C4-2B (cell line): ENCODE data around the gene KDM4D.
"Not testable (repeated sequence)": the region's sequence is repeated elsewhere in the genome, so short reads cannot be mapped to it uniquely, and the experiment has no call there.

Experiments
- H3K27ac ChIP-seq: fragments of 450-650 bp; 2 replicates; pipeline ENCODE4 v1.5.1; 2017
- CTCF ChIP-seq: fragments of 450-650 bp; conservative IDR thresholded peaks from 2 replicates; pipeline ENCODE4 v1.5.1; 2017; ENCODE audit warnings: mild to moderate bottlenecking
- ZFX ChIP-seq: fragments of 450-650 bp; IDR thresholded peaks from 2 replicates; pipeline ENCODE4 v1.6.1; 2017

Gene KDM4D

DNA sequence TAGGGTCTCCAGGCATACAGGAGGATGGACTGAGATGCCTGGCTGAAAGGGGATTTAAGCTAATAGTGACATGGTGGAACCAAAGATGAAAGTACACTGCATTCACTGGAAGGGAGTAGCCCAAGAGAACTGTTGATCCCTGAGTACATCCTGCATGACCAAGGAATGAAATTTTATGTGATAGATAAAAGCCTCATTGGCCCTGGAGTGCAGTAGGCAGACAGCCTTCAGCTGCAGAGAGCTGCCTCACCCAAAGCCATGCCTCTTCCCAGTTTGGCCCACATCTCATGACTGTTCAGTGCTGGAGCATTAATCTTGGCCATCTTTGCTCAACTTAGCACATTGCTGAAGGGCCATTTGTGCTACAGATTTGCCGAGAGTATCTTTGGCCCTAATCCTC lies 59.5 kb downstream of the KDM4D start:
- H3K27ac ChIP-seq: no peak overlapping the region
- no peak for TF ChIP-seq ZFX
- TF ChIP-seq CTCF: no peak

DNA sequence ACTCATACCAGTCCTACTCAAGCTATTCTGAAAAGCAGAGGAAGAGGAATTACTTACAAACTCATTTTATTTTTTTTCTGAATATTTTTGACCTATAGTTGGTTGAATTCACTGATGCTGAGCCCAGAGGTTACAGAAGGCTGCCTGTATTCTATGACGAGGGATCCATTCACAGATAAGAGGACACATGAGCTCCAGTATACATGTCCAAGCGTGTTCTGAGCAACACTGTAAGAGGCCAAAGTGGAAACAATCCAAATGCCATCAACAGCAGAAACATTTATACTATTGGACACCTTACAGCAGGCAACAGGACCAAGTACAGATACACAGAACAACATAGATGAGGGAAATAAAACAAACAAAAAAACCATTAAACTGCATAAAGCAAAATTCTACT lies 61.8 kb downstream of the KDM4D start:
- TF ChIP-seq ZFX (no peak), CTCF (no peak)
- no peak overlapping the region for H3K27ac ChIP-seq

DNA sequence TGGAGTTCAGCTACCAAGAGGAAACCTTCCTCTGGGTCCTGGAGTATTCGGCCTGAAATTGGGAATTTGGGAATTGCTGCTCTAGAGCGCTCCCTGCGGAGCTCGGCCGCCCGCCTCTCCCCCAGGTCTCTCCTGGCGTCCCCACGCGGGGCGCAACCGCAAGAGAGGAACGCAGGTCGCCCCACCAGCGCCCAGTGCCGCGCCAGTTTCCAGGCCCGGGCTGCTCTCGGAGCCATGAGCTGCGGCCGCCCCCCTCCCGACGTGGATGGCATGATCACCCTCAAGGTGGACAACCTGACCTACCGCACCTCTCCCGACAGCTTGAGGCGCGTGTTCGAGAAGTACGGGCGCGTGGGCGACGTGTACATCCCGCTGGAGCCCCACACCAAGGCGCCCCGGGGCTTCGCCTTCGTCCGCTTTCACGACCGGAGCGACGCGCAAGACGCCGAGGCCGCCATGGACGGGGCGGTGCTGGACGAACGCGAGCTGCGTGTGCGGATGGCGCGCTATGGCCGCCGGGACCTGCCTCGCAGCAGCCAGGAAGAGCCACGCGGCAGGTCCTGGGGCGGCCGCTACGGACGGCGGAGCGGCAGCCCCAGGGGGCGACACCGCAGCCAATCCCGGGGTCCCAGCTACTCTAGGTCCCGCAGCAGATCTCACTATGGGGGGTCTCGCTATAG lies 64.0 kb downstream of the KDM4D start:
- not testable (repeated sequence) for H3K27ac ChIP-seq

GRCh38 chr11:95042239-95042638 lies 68.7 kb downstream of the KDM4D start:
- no peak overlapping the region for H3K27ac ChIP-seq
- no peak for TF ChIP-seq ZFX
- TF ChIP-seq CTCF: no peak

DNA sequence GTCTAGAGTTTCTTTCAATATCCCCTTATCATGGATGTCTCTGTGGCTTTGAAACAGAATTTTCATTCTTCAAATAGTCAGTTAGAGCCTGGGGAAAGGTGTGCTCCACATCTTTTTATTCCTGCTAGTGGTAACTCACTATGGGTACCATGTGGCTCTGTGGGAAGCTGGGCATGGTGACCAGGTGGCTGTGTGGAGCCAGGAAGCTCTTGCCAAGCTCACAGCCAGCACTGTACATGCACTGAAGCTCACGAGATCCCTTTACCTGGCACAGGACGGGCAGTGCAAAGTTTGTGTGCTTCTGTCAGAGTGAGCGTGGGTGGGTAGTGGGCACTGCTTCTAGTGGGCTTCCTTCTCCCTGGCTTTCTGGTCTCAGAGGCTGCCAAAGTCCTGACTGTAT lies 69.4 kb downstream of the KDM4D start:
- H3K27ac ChIP-seq: no peak overlapping the region
- TF ChIP-seq CTCF (no peak), ZFX (no peak)

GRCh38 chr11:95044010-95044409 lies 70.5 kb downstream of the KDM4D start:
- H3K27ac ChIP-seq: no peak overlapping the region
- TF ChIP-seq ZFX (no peak), CTCF (no peak)

GRCh38 chr11:95045812-95046211 lies 72.3 kb downstream of the KDM4D start:
- TF ChIP-seq CTCF (no peak), ZFX (no peak)
- H3K27ac ChIP-seq: no peak overlapping the region
